Measurements from ENCODE around the gene PGBD2. TPM values are rescaled to one million over a fixed set of nuclear protein-coding genes. Genes with fewer than 3 reads are reported as not detected.

Gene PGBD2
- total and polyA plus RNA-seq, 9 of the 15 experiments (the other 6 are each of a cell fraction or from before 2014, with no cell fraction given) = 11.9 to 21.8 (median 14.7) TPM

DNA sequence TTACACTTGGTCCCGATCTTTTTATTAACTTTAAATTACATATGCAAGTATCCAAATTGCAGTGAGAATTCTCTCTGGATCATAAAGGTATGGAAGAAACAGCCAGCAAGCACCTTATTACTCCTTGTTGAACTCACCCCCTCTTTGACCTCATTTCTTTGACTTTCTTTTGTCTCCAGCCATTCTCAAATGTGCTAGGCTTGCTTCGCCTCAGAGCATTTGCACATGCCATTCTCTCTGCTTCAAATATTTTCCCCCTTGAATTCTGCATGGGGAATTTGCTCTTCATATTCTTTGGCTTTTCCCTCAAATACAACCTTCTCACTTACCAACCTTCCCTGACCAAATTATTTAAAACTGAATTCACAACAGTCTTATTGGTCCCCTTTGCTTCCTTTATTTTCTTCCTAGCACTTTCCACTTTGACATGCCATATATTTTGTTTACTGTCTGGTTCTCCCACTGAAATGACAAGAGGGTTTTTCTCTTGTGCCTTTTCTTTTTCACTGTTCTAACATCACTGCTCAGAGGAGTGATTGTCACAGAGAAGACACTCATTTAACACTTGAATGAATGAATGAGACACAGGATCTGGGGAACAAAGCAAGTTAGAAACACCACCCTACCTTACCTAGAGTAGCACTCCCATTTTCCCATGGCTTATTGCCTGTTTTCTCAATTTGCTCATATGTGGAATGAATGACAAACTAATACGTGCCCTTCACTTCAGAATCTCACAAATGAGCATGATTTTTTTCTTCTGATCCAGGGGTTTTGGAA lies 1.4 kb upstream of the PGBD2 start (continued):
- TF ChIP-seq PBX2 (CRISPR knock-in tag; IDR thresholded peaks at IDR 0.05; ENCODE audit: low read depth) = no peak
- 0 out of 2 replicates have a peak, but pooled peaks have one; percentile 6 for TF ChIP-seq PBX2 (tag; conservative IDR thresholded peaks at IDR 0.05; ENCODE audit: low read depth)
- no peak for TF ChIP-seq ZNF507 (tag; conservative IDR thresholded peaks at IDR 0.05)
- TF ChIP-seq DMBX1 (CRISPR knock-in tag; IDR thresholded peaks at IDR 0.05; ENCODE audit: borderline replicate concordance) = 0 out of 2 replicates have a peak, but pooled peaks have one; percentile 12
- no peak for TF ChIP-seq RBM34 (IDR thresholded peaks at IDR 0.05; ENCODE audit: borderline replicate concordance, insufficient read depth, low read length)
- TF ChIP-seq NCOA6 (IDR thresholded peaks at IDR 0.05) = peak; percentile 17; the same call in 1 of the 2 replicates
- TF ChIP-seq, protein P1, sequence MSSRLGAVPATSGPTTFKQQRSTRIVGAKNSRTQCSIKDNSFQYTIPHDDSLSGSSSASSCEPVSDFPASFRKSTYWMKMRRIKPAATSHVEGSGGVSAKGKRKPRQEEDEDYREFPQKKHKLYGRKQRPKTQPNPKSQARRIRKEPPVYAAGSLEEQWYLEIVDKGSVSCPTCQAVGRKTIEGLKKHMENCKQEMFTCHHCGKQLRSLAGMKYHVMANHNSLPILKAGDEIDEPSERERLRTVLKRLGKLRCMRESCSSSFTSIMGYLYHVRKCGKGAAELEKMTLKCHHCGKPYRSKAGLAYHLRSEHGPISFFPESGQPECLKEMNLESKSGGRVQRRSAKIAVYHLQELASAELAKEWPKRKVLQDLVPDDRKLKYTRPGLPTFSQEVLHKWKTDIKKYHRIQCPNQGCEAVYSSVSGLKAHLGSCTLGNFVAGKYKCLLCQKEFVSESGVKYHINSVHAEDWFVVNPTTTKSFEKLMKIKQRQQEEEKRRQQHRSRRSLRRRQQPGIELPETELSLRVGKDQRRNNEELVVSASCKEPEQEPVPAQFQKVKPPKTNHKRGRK (tag; IDR thresholded peaks at IDR 0.05) = peak; percentile 33; the same call in 1 of the 2 replicates
- TF ChIP-seq ZNF592 (IDR thresholded peaks at IDR 0.05) = peak; percentile 77
- TF ChIP-seq L3MBTL2 (IDR thresholded peaks at IDR 0.05) = peak; percentile 72
- TF ChIP-seq, protein P2, sequence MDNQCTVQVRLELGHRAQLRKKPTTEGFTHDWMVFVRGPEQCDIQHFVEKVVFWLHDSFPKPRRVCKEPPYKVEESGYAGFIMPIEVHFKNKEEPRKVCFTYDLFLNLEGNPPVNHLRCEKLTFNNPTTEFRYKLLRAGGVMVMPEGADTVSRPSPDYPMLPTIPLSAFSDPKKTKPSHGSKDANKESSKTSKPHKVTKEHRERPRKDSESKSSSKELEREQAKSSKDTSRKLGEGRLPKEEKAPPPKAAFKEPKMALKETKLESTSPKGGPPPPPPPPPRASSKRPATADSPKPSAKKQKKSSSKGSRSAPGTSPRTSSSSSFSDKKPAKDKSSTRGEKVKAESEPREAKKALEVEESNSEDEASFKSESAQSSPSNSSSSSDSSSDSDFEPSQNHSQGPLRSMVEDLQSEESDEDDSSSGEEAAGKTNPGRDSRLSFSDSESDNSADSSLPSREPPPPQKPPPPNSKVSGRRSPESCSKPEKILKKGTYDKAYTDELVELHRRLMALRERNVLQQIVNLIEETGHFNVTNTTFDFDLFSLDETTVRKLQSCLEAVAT (IDR thresholded peaks at IDR 0.05) = peak in 1 of 2 experiments; percentile 25; a peak in 1 of 4 replicates
- no peak for TF ChIP-seq RBM39 (optimal IDR thresholded peaks at IDR 0.05; ENCODE audit: low read depth, low read length)
- no peak for TF ChIP-seq PHF8 (IDR thresholded peaks at IDR 0.05; ENCODE audit: borderline replicate concordance, low read length)
- TF ChIP-seq BDP1 (IDR thresholded peaks at IDR 0.05; ENCODE audit: insufficient read depth, insufficient read length) = no peak
- no peak for TF ChIP-seq ZNF79 (CRISPR knock-in tag; IDR thresholded peaks at IDR 0.05; ENCODE audit: low read depth)
- TF ChIP-seq ARID1B (IDR thresholded peaks at IDR 0.05) = no peak
- TF ChIP-seq CEBPB (tag; IDR thresholded peaks at IDR 0.05) = no peak
